Gastrocnemius medialis (tissue), 4 donors: ENCODE results near the gene SLC34A3. TPM values are rescaled to one million over a fixed set of nuclear protein-coding genes. Genes with fewer than 3 reads are reported as not detected.

ENCODE experiments used
- ATAC-seq, 2 donors: fragments of 150-250 bp; one replicate each; pipeline ENCODE4 v1.9.1; 2016
- DNase-seq, 2 donors: peaks; one replicate each; pipeline ENCODE4 v3.0.0-alpha.2; 2019
- H3K27ac ChIP-seq, 4 donors: fragments of 200-600 bp; sonication (generic); 1 replicate in 1 of 4; 2 replicates in 3 of 4; pipeline ENCODE4 v1.5.1; 2016 to 2018; ENCODE audit warnings: mild to moderate bottlenecking in 2 of 4, moderate library complexity in 1 of 4
- H3K27me3 ChIP-seq, 3 donors: fragments of 200-600 bp; sonication (generic) in 2 of 3; 1 replicate in 1 of 3; 2 replicates in 2 of 3; pipeline versions ENCODE4 v1.5.1 to v1.6.0; 2016 to 2019; ENCODE audit warnings: mild to moderate bottlenecking in 1 of 3, moderate library complexity in 1 of 3
- H3K36me3 ChIP-seq, 2 donors: fragments of 200-600 bp; sonication (generic) in 1 of 2; one replicate each; pipeline ENCODE4 v1.5.1; 2017 to 2018
- H3K4me1 ChIP-seq, 2 donors: fragments of 200-600 bp; sonication (generic) in 1 of 2; one replicate each; pipeline ENCODE4 v1.5.1; 2016 to 2017; ENCODE audit warnings: mild to moderate bottlenecking in 2 of 2
- H3K4me3 ChIP-seq, 4 donors: fragments of 200-600 bp; sonication (generic) in 3 of 4; 1 replicate in 1 of 4; 2 replicates in 3 of 4; pipeline ENCODE4 v1.5.1; 2016 to 2019; ENCODE audit warnings: mild to moderate bottlenecking in 2 of 4
- H3K9me3 ChIP-seq, 3 donors: fragments of 200-600 bp; sonication (generic) in 2 of 3; 1 replicate in 1 of 3; 2 replicates in 2 of 3; pipeline ENCODE4 v1.5.1; 2016 to 2019
- POLR2A ChIP-seq, 2 donors: fragments of 450-650 bp; IDR thresholded peaks; one replicate each; pipeline ENCODE4 v1.6.1; 2017; ENCODE audit warnings: antibody characterized with exemption in 2 of 2, mild to moderate bottlenecking in 2 of 2, moderate library complexity in 2 of 2
- in situ Hi-C, 4 donors: fragments of 200-750 bp; cut with MboI; loops; one replicate each; pipeline versions ENCODE4 v1.15.0 to v1.8.0; 2017; ENCODE audit warnings: low sequenced_read_pairs in 4 of 4
- intact Hi-C: fragments of 100-400 bp; cut with DNase I; formaldehyde crosslinking; loops from one replicate; pipeline ENCODE4 v1.15.1; 2023; ENCODE audit warnings: low total_unique reads
- total RNA-seq, 4 donors: library from RNA; depleted of rRNA; stranded (reverse); fragments of >200 nt; gene quantifications; one replicate each; pipeline versions ENCODE4 v1.1.0 to v1.2.3, GENCODE V29; 2016
- TF ChIP-seq, protein P1 (sequence below), 5 experiments: fragments of 450-650 bp in 3 of 5; fragments of 200-600 bp in 2 of 5; sonication (generic) in 2 of 5; IDR thresholded peaks in 4 of 5; conservative IDR thresholded peaks in 1 of 5; 1 replicate in 4 of 5; 2 replicates in 1 of 5; pipeline ENCODE4 v1.5.1; 2016 to 2019; ENCODE audit warnings: antibody characterized with exemption in 5 of 5, mild to moderate bottlenecking in 3 of 5, moderate library complexity in 3 of 5

Gene SLC34A3
- total RNA-seq, 4 donors from 2014 or later = not detected

DNA sequence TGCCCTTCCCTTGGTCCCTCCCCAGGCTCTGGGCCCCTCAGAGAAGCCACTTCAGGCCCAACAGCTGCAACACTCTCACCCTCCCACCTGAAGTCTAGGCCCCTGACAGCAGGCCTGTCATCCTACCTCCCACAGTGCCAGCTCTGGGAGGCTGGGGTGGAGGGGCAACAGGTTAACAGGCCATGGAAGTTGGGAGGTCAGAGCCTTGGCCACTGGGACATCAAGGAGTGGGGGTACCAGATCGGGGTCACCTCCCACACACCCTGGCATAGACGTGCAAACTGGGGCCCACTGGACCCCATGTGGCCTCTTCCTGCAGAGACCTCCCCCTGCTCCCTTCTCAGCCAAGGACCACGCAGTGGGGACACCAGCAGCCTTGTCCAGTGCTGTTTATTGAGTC, 39.5 kb upstream of the SLC34A3 start:
- H3K4me3 ChIP-seq = no peak overlapping the region
- peaks cover 34 to 47% of the 10 kb centered on the region in 2 donors for H3K4me1 ChIP-seq
- no peak for TF ChIP-seq POLR2A (IDR thresholded peaks at IDR 0.05)
- TF ChIP-seq, protein P1, sequence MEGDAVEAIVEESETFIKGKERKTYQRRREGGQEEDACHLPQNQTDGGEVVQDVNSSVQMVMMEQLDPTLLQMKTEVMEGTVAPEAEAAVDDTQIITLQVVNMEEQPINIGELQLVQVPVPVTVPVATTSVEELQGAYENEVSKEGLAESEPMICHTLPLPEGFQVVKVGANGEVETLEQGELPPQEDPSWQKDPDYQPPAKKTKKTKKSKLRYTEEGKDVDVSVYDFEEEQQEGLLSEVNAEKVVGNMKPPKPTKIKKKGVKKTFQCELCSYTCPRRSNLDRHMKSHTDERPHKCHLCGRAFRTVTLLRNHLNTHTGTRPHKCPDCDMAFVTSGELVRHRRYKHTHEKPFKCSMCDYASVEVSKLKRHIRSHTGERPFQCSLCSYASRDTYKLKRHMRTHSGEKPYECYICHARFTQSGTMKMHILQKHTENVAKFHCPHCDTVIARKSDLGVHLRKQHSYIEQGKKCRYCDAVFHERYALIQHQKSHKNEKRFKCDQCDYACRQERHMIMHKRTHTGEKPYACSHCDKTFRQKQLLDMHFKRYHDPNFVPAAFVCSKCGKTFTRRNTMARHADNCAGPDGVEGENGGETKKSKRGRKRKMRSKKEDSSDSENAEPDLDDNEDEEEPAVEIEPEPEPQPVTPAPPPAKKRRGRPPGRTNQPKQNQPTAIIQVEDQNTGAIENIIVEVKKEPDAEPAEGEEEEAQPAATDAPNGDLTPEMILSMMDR (IDR thresholded peaks at IDR 0.05 in 4 of 5, conservative IDR thresholded peaks at IDR 0.05 in 1 of 5) = no peak
- no peaks in the 10 kb centered on the region for H3K9me3 ChIP-seq
- peak overlapping the region in 1 of 4 donors; percentile 97 for H3K27ac ChIP-seq
- peaks cover 0 to 22% of the 10 kb centered on the region in 2 donors for H3K36me3 ChIP-seq
- no peak for ATAC-seq
- in situ Hi-C loops = no loop called here
- DNase-seq = no peak
- intact Hi-C loops = no loop called here
- no peaks in the 10 kb centered on the region for H3K27me3 ChIP-seq

DNA sequence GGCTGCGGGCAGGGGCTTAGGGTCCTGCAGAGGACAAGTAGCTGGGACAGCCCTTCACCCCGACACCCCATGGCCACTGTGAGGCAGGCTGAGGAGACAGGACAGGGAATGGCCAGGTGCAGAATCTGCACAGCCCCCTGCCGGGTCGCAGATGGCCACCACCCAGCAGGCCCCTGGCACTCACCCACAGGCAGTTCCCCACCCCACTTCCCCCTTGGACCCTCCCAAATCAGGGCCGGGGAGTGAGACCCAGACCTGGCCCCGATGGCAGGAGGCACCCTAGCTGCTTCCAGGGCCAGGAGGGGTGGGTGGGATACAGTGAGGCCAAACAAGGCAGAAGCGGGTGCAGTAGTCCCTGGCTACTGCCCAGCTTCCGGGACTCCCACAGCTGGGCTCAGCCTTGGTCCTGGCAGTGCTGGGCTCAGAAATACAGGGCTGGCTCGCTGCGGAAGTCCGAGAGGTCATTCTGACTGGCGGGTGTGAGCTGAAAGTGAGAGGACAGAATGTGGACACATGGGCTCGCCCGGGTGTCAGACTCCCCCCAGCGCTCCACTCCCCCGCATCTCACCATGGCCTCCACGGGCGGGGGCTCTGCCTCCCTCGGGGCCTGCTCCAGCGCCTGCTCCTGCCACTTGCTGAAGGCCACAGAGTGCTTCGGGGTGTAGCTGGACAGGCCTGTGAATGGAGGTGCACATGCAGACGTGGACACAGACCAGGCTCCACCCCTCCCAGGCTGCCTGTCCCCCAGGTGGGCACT, 38.8 kb upstream of the SLC34A3 start:
- ATAC-seq = no peak
- Histone ChIP-seq H3K4me1 (peaks cover 28 to 41% of the 10 kb centered on the region in 2 donors), H3K4me3 (no peak overlapping the region), H3K27ac (no peak overlapping the region), H3K27me3 (no peaks in the 10 kb centered on the region), H3K36me3 (peaks cover 0 to 22% of the 10 kb centered on the region in 2 donors), H3K9me3 (no peaks in the 10 kb centered on the region)
- in situ Hi-C loops (no loop called here), intact Hi-C loops (no loop called here)
- DNase-seq = no peak
- TF ChIP-seq POLR2A (IDR thresholded peaks at IDR 0.05) = no peak

DNA sequence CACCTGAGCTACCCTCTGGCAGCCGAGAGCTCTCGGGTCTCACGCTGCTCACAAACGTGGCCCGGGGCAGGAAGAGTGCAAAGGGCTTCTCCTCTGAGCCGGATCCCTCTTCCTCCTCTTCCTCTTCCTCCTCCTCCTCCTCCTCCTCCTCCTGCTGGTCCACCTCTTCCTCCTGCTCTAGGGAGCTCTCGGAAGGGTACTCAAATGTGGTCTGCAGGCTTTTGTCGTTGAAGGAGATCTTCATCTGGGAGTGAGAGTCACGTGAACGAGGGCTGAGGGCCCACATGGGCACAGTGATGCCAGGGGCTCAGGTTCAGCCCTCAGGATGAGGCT, 38.3 kb upstream of the SLC34A3 start:
- DNase-seq = no peak
- Histone ChIP-seq H3K27me3 (no peaks in the 10 kb centered on the region), H3K9me3 (no peaks in the 10 kb centered on the region), H3K27ac (no peak overlapping the region), H3K4me1 (peaks cover 25 to 40% of the 10 kb centered on the region in 2 donors), H3K36me3 (peaks cover 0 to 22% of the 10 kb centered on the region in 2 donors), H3K4me3 (no peak overlapping the region)
- no peak for ATAC-seq
- in situ Hi-C loops (no loop called here), intact Hi-C loops (no loop called here)
- no peak for TF ChIP-seq POLR2A (IDR thresholded peaks at IDR 0.05)
- TF ChIP-seq, protein P1 (IDR thresholded peaks at IDR 0.05 in 4 of 5, conservative IDR thresholded peaks at IDR 0.05 in 1 of 5) = no peak

DNA sequence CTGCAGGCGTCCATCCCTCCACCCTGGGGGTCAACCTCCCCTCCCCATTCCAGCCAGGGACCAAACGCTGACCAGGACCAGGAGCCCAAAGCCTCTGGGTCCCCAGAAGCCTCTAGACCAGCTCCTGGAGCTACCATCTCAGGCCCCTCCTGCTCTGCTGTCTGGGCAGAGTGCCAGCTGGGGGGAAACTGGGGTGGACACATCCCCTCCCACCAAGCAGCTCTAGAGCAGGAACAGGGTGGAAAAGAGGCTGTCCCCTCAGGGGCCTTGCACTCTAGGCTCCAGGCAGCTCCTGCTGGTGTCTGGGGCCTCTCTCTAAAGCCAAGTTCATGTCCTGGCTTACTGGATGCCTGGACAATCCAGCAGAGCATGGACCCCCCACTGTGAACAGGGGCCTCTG, 37.8 kb upstream of the SLC34A3 start:
- Histone ChIP-seq H3K27ac (no peak overlapping the region), H3K4me3 (no peak overlapping the region), H3K27me3 (no peaks in the 10 kb centered on the region), H3K36me3 (peaks cover 0 to 22% of the 10 kb centered on the region in 2 donors), H3K4me1 (peaks cover 21 to 40% of the 10 kb centered on the region in 2 donors), H3K9me3 (no peaks in the 10 kb centered on the region)
- ATAC-seq (no peak), DNase-seq (no peak)
- in situ Hi-C loops = no loop called here
- TF ChIP-seq POLR2A (IDR thresholded peaks at IDR 0.05) = no peak
- intact Hi-C loops = no loop called here

DNA sequence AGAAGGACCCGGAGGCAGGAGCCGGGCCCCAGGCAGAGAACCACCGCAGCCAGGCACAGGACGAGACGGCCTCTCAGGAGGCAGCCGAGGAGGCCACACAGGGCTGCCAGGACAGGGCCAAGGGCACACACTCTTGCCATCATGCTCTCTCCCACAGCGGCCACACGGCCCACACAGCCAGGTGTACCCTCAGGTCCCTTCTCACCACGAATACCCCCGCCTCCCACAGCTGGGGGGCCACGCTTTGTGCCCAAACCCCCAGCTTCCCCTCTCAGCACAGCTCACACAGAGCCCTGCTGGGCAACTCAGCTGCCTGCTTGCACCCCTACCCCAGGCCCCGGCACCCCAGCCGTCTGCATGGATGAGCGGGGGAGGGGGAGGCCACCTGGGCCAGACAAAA, 36.9 kb upstream of the SLC34A3 start:
- H3K9me3 ChIP-seq = no peaks in the 10 kb centered on the region
- peaks cover 28 to 45% of the 10 kb centered on the region in 2 donors for H3K4me1 ChIP-seq
- no peak overlapping the region for H3K27ac ChIP-seq
- no peaks in the 10 kb centered on the region for H3K27me3 ChIP-seq
- no peak for ATAC-seq
- in situ Hi-C loops = no loop called here
- DNase-seq = no peak
- intact Hi-C loops = no loop called here
- peaks cover 0 to 22% of the 10 kb centered on the region in 2 donors for H3K36me3 ChIP-seq
- no peak for TF ChIP-seq POLR2A (IDR thresholded peaks at IDR 0.05)
- TF ChIP-seq, protein P1 (IDR thresholded peaks at IDR 0.05 in 4 of 5, conservative IDR thresholded peaks at IDR 0.05 in 1 of 5) = no peak
- H3K4me3 ChIP-seq = no peak overlapping the region
